Loucy (cell line): ENCODE results near the gene FAIM2.

ENCODE experiments used
- H2AFZ ChIP-seq: fragments of 200-600 bp; sonication (generic); 2 replicates; pipeline ENCODE4 v1.6.0; 2016; ENCODE audit warnings: antibody characterized with exemption, mild to moderate bottlenecking, low read length, moderate library complexity
- H3F3A ChIP-seq: fragments of 200-600 bp; 2 replicates; pipeline ENCODE4 v1.6.0; 2016; ENCODE audit warnings: antibody characterized with exemption, low read depth, mild to moderate bottlenecking
- H3K27me3 ChIP-seq: fragments of 200-600 bp; sonication (generic); 2 replicates; pipeline ENCODE4 v1.6.1; 2014; ENCODE audit warnings: low read length, mild to moderate bottlenecking; ENCODE audit not compliant: insufficient read depth, poor library complexity, severe bottlenecking
- H3K36me3 ChIP-seq: fragments of 200-600 bp; sonication (generic); 2 replicates; pipeline ENCODE4 v1.6.1; 2016; ENCODE audit warnings: low read length; ENCODE audit not compliant: insufficient read depth
- H3K4me1 ChIP-seq: fragments of 200-600 bp; sonication (generic); 2 replicates; pipeline ENCODE4 v1.5.1; 2014; ENCODE audit warnings: low read length, mild to moderate bottlenecking; ENCODE audit not compliant: insufficient read depth, poor library complexity, severe bottlenecking
- H3K4me2 ChIP-seq: fragments of 200-600 bp; sonication (generic); 2 replicates; pipeline ENCODE4 v1.6.0; 2014; ENCODE audit warnings: antibody characterized with exemption, low read length, low read depth, mild to moderate bottlenecking; ENCODE audit not compliant: poor library complexity, severe bottlenecking
- H3K4me3 ChIP-seq: fragments of 200-600 bp; sonication (generic); 2 replicates; pipeline ENCODE4 v1.5.1; 2014; ENCODE audit warnings: low read length, mild to moderate bottlenecking, mixed read lengths; ENCODE audit not compliant: poor library complexity, severe bottlenecking
- H3K79me2 ChIP-seq: fragments of 200-600 bp; sonication (generic); 2 replicates; pipeline ENCODE4 v1.6.1; 2014; ENCODE audit warnings: low read length; ENCODE audit not compliant: insufficient read depth
- H3K9ac ChIP-seq: fragments of 200-600 bp; sonication (generic); 2 replicates; pipeline ENCODE4 v1.6.0; 2014; ENCODE audit warnings: mild to moderate bottlenecking, low read depth, low read length, moderate library complexity; ENCODE audit not compliant: poor library complexity, severe bottlenecking
- H3K9me2 ChIP-seq: fragments of 200-600 bp; sonication (generic); replicated peaks from 2 replicates; pipeline ENCODE4 v1.6.1; 2016; ENCODE audit warnings: low read depth, low read length, mixed read lengths
- H3K9me3 ChIP-seq: fragments of 200-600 bp; sonication (generic); 2 replicates; pipeline ENCODE4 v1.6.1; 2014; ENCODE audit warnings: mild to moderate bottlenecking, antibody characterized with exemption, low read length, low read depth; ENCODE audit not compliant: insufficient read depth
- H4K20me1 ChIP-seq: fragments of 200-600 bp; sonication (generic); 2 replicates; pipeline ENCODE4 v1.6.0; 2014; ENCODE audit warnings: antibody characterized with exemption, low read length, mild to moderate bottlenecking; ENCODE audit not compliant: insufficient read depth, poor library complexity, severe bottlenecking
- CTCF ChIP-seq: fragments of 200-600 bp; sonication (generic); conservative IDR thresholded peaks from 2 replicates; pipeline ENCODE4 v1.5.1; 2014; ENCODE audit warnings: mild to moderate bottlenecking, antibody characterized with exemption, low read length
- EZH2phosphoT487 ChIP-seq: fragments of 200-600 bp; IDR thresholded peaks from 2 replicates; pipeline ENCODE4 v1.6.1; 2018; ENCODE audit warnings: antibody characterized with exemption, mild to moderate bottlenecking, moderate library complexity, borderline replicate concordance

The FAIM2 gene

GRCh38 chr12:49946086-49946485 lies 42.4 kb upstream of the FAIM2 start:
- no peaks in the 10 kb centered on the region for H3K9me2 ChIP-seq
- H3K4me3 ChIP-seq: peak overlapping the region; percentile 70
- no peak for TF ChIP-seq CTCF
- TF ChIP-seq EZH2phosphoT487: no peak
- H2AFZ ChIP-seq: peak overlapping the region; percentile 93
- H3K4me1 ChIP-seq: peaks cover 44% of the 10 kb centered on the region
- H3K4me2 ChIP-seq: peak overlapping the region; percentile 75
- H3K9me3 ChIP-seq: no peaks in the 10 kb centered on the region
- H3K36me3 ChIP-seq: no peaks in the 10 kb centered on the region
- H3K9ac ChIP-seq: peak overlapping the region; percentile 66
- 0 out of 2 replicates have a peak, but pooled peaks cover 3% of the 10 kb centered on the region for H3F3A ChIP-seq
- no peaks in the 10 kb centered on the region for H3K79me2 ChIP-seq
- no peaks in the 10 kb centered on the region for H3K27me3 ChIP-seq
- H4K20me1 ChIP-seq: no peaks in the 10 kb centered on the region

GRCh38 chr12:49945394-49946080 lies 41.8 kb upstream of the FAIM2 start:
- peaks cover 43% of the 10 kb centered on the region for H3K4me1 ChIP-seq
- no peaks in the 10 kb centered on the region for H3K9me2 ChIP-seq
- H3K9me3 ChIP-seq: no peaks in the 10 kb centered on the region
- no peaks in the 10 kb centered on the region for H3K79me2 ChIP-seq
- peak overlapping the region; percentile 75 for H3K4me2 ChIP-seq
- H3K9ac ChIP-seq: peak overlapping the region; percentile 69
- 0 out of 2 replicates have a peak, but pooled peaks cover 3% of the 10 kb centered on the region for H3F3A ChIP-seq
- no peaks in the 10 kb centered on the region for H3K36me3 ChIP-seq
- H3K4me3 ChIP-seq: peak overlapping the region; percentile 70
- peak overlapping the region; percentile 93 for H2AFZ ChIP-seq
- no peaks in the 10 kb centered on the region for H4K20me1 ChIP-seq
- no peaks in the 10 kb centered on the region for H3K27me3 ChIP-seq
- TF ChIP-seq CTCF (peak; percentile 88), EZH2phosphoT487 (no peak)

GRCh38 chr12:49944718-49945117 lies 41.0 kb upstream of the FAIM2 start:
- Histone ChIP-seq H3K9me3 (no peaks in the 10 kb centered on the region), H4K20me1 (no peaks in the 10 kb centered on the region), H3K36me3 (no peaks in the 10 kb centered on the region), H3K79me2 (no peaks in the 10 kb centered on the region), H2AFZ (peak overlapping the region; percentile 93; the same call in 1 of the 2 replicates), H3K4me2 (peak overlapping the region; percentile 75), H3K9me2 (no peaks in the 10 kb centered on the region), H3K27me3 (no peaks in the 10 kb centered on the region), H3K4me1 (peaks cover 43% of the 10 kb centered on the region), H3F3A (0 out of 2 replicates have a peak, but pooled peaks cover 3% of the 10 kb centered on the region), H3K4me3 (peak overlapping the region; percentile 70), H3K9ac (peak overlapping the region; percentile 69)
- TF ChIP-seq CTCF: no peak
- TF ChIP-seq EZH2phosphoT487: no peak
